HEK293T (cell line): ENCODE data around the gene CES1.

Experiments
- BHLHE40 ChIP-seq: fragments of 450-650 bp; IDR thresholded peaks from 2 replicates; pipeline ENCODE4 v1.6.1; 2016; ENCODE audit warnings: mild to moderate bottlenecking, moderate library complexity, borderline replicate concordance
- FOXA1 ChIP-seq: fragments of 450-650 bp; IDR thresholded peaks from 2 replicates; pipeline ENCODE4 v1.6.1; 2016; ENCODE audit warnings: mild to moderate bottlenecking
- HDGF ChIP-seq: fragments of 450-650 bp; IDR thresholded peaks from 2 replicates; pipeline ENCODE4 v1.6.1; 2017; ENCODE audit warnings: antibody characterized with exemption, borderline replicate concordance
- LEF1 ChIP-seq: fragments of 450-650 bp; IDR thresholded peaks from 2 replicates; pipeline ENCODE4 v1.6.1; 2017; ENCODE audit warnings: mild to moderate bottlenecking, borderline replicate concordance
- NFRKB ChIP-seq: fragments of 450-650 bp; IDR thresholded peaks from 2 replicates; pipeline ENCODE4 v1.6.1; 2016; ENCODE audit warnings: mild to moderate bottlenecking, moderate library complexity
- SUZ12 ChIP-seq: fragments of 450-650 bp; IDR thresholded peaks from 2 replicates; pipeline ENCODE4 v1.6.1; 2016; ENCODE audit warnings: mild to moderate bottlenecking

DNA sequence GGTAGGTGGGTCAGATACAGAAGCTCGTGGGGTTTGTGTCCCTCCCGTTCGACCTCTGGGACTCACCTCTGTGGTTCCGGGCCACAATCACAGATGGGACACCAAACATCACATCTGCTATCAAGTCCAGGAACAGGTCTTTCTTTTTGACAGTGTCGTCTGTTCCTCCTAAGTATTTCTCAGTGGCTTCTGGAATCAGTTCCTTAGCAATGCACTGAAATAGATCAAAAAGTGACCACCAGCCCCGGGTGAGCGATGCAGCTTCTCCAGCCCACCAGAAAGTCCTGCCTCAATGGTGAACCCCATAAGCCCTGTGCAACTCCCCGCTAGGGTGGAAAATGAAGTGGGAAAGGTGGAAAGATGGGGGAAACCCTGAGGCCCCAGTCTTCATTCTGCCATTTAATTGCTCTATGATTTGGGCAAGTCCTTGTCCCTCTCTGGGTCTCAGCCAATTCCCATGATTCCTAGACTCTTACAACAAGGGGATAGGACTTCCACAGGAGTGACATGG lies 22.4 kb downstream of the CES1 start:
- no peak for TF ChIP-seq LEF1
- no peak for TF ChIP-seq FOXA1
- TF ChIP-seq HDGF, result no peak
- no peak for TF ChIP-seq BHLHE40
- no peak for TF ChIP-seq SUZ12
- no peak for TF ChIP-seq NFRKB
